K562 (cell line): ENCODE results near the gene PCSK5. TPM values are rescaled to one million over a fixed set of nuclear protein-coding genes. Genes with fewer than 3 reads are reported as not detected.

Source experiments
- ATAC-seq: fragments of 200-7000 bp; cut with Tn5 transposase; 3 replicates; pipeline ENCODE4 v1.9.1; 2020; ENCODE audit warnings: moderate library complexity
- BruUV-seq: library from RNA; stranded (reverse); fragments of 400-500 nt; replicated peaks from 2 replicates; lab custom pipeline; 2021; lab: Mats Ljungman, UMichigan
- CTCF ChIA-PET: fragments of 300-600 bp; formaldehyde crosslinking; extraction: SDS; loops from one replicate; lab custom pipeline; 2021; ENCODE audit warnings: low intra/inter-chr PET ratio; lab: Yijun Ruan, JAX
- POLR2A ChIA-PET: fragments of 300-600, 350-650 bp; sonication (Branson Sonifier 250); formaldehyde crosslinking; extraction: SDS; loops from one replicate; lab custom pipeline; 2021; ENCODE audit warnings: antibody characterized with exemption, inconsistent platforms; lab: Yijun Ruan, JAX
- DNase-seq, 4 experiments: peaks; one replicate each; pipeline versions ENCODE4 v3.0.0 to v3.0.0-alpha.2; 2011 to 2018; ENCODE audit warnings: low spot score in 3 of 4, mixed read lengths in 3 of 4; ENCODE audit errors: extremely low read depth in 1 of 4
- FAIRE-seq: peaks from 2 replicates; lab custom pipeline; 2011; peaks lifted over from hg19 to GRCh38; lab: Jason Lieb, UNC
- H2AFZ ChIP-seq: 2 replicates; pipeline ENCODE4 v1.6.0; 2011; ENCODE audit warnings: low read depth, low read length, control low read depth, inconsistent platforms
- H3K27ac ChIP-seq: fragments of 200-600 bp; 3 replicates; pipeline ENCODE4 v1.8.0; 2011; ENCODE audit warnings: low read depth, mild to moderate bottlenecking, control low read depth, inconsistent platforms, low read length, moderate library complexity, mixed read lengths; ENCODE audit errors: extremely low read depth
- H3K27me3 ChIP-seq, 2 experiments: fragments of 300-600 bp in 1 of 2; 2 replicates in 1 of 2; 3 replicates in 1 of 2; pipeline versions ENCODE4 v1.6.0 to v1.8.0; 2011; ENCODE audit warnings: inconsistent platforms in 2 of 2, low read length in 2 of 2, mild to moderate bottlenecking in 1 of 2, mixed read lengths in 1 of 2, moderate library complexity in 1 of 2; ENCODE audit not compliant: control insufficient read depth in 2 of 2, insufficient read depth in 2 of 2
- H3K36me3 ChIP-seq: fragments of 300-600 bp; 3 replicates; pipeline ENCODE4 v1.8.0; 2011; ENCODE audit warnings: mild to moderate bottlenecking, low read length, inconsistent platforms; ENCODE audit not compliant: control insufficient read depth, insufficient read depth
- H3K4me1 ChIP-seq, 2 experiments: fragments of 200-600 bp in 1 of 2; replicated peaks in 1 of 2; 2 replicates in 1 of 2; 3 replicates in 1 of 2; pipeline versions ENCODE4 v1.5.1 to v1.8.0; 2011; ENCODE audit warnings: inconsistent platforms in 2 of 2, low read length in 2 of 2, mild to moderate bottlenecking in 1 of 2, mixed read lengths in 1 of 2, moderate library complexity in 1 of 2; ENCODE audit not compliant: control insufficient read depth in 2 of 2, insufficient read depth in 2 of 2
- H3K4me2 ChIP-seq: 2 replicates; pipeline ENCODE4 v1.6.1; 2011; ENCODE audit warnings: low read length, control low read depth, inconsistent platforms, mixed read lengths; ENCODE audit not compliant: insufficient read depth
- H3K4me3 ChIP-seq: fragments of 200-600 bp; sonication (generic), shearing (Covaris generic); 2 replicates; pipeline ENCODE4 v1.5.1; 2016; ENCODE audit warnings: control low read depth, inconsistent platforms
- H3K79me2 ChIP-seq: fragments of 200-600 bp; 3 replicates; pipeline ENCODE4 v1.8.0; 2011; ENCODE audit warnings: low read length, inconsistent platforms; ENCODE audit not compliant: control insufficient read depth, insufficient read depth
- H3K9ac ChIP-seq, 2 experiments: 2 replicates each; pipeline versions ENCODE4 v1.6.0 to v1.6.1; 2011; ENCODE audit warnings: low read depth in 2 of 2, low read length in 2 of 2, control low read depth in 1 of 2, inconsistent platforms in 1 of 2, mild to moderate bottlenecking in 1 of 2, mixed read lengths in 1 of 2; ENCODE audit not compliant: insufficient read depth in 1 of 2
- H3K9me1 ChIP-seq: one replicate; pipeline ENCODE4 v1.6.0; 2011; ENCODE audit warnings: inconsistent platforms, mild to moderate bottlenecking, low read length, moderate library complexity; ENCODE audit not compliant: control insufficient read depth, insufficient read depth
- H3K9me3 ChIP-seq: replicated peaks from 2 replicates; pipeline ENCODE4 v1.5.1; 2011; ENCODE audit warnings: low read depth, low read length, inconsistent platforms; ENCODE audit not compliant: control insufficient read depth, insufficient read depth
- H4K20me1 ChIP-seq: replicated peaks from 2 replicates; pipeline ENCODE4 v1.6.1; 2011; ENCODE audit warnings: low read length, inconsistent platforms, mixed read lengths; ENCODE audit not compliant: control insufficient read depth, insufficient read depth
- ARID2 ChIP-seq: fragments of 450-650 bp; IDR thresholded peaks from 2 replicates; pipeline ENCODE4 v1.6.1; 2017; ENCODE audit warnings: antibody characterized with exemption, mild to moderate bottlenecking
- ARNT ChIP-seq, 2 experiments: fragments of 450-650 bp; IDR thresholded peaks; 2 replicates each; pipeline ENCODE4 v1.6.1; 2016; ENCODE audit warnings: mild to moderate bottlenecking in 1 of 2
- CHD1 ChIP-seq: fragments of 200-600 bp; sonication (generic); IDR thresholded peaks from one replicate; pipeline ENCODE4 v1.6.1; 2012; ENCODE audit warnings: mild to moderate bottlenecking, moderate library complexity, low read length, inconsistent platforms
- FOXA3 ChIP-seq, 2 experiments: fragments of 450-650 bp in 1 of 2; sonication (generic) in 1 of 2; formaldehyde crosslinking; IDR thresholded peaks in 1 of 2; conservative IDR thresholded peaks in 1 of 2; 2 replicates each; pipeline versions ENCODE4 v1.4.0 to v1.8.0; 2020 to 2022; ENCODE audit warnings: mild to moderate bottlenecking in 2 of 2, missing genetic modification reagents in 1 of 2
- FOXP4 ChIP-seq: sonication (generic); formaldehyde crosslinking; IDR thresholded peaks from 2 replicates; pipeline ENCODE4 v1.8.0; 2022; ENCODE audit warnings: mild to moderate bottlenecking, missing genetic modification reagents, borderline replicate concordance
- HLTF ChIP-seq: fragments of 450-650 bp; IDR thresholded peaks from 2 replicates; pipeline ENCODE4 v1.6.1; 2016
- JUND ChIP-seq, 2 experiments: IDR thresholded peaks; 2 replicates in 1 of 2; 3 replicates in 1 of 2; pipeline ENCODE4 v1.6.1; 2011; ENCODE audit warnings: borderline replicate concordance in 2 of 2, low read depth in 2 of 2, low read length in 2 of 2, improper control_type of control experiment in 1 of 2, missing biosample characterization in 1 of 2, missing genetic modification characterization in 1 of 2, missing genetic modification reagents in 1 of 2
- PCBP1 ChIP-seq: fragments of 200-400 bp; formaldehyde crosslinking; IDR thresholded peaks from 2 replicates; pipeline ENCODE4 v1.6.1; 2018; ENCODE audit warnings: mild to moderate bottlenecking, low read depth, low read length; ENCODE audit not compliant: poor library complexity, severe bottlenecking
- RAD21 ChIP-seq, 2 experiments: fragments of 250-450 bp in 1 of 2; fragments of 450-650 bp in 1 of 2; sonication (Bioruptor Pico) in 1 of 2; formaldehyde crosslinking in 1 of 2; IDR thresholded peaks in 1 of 2; conservative IDR thresholded peaks in 1 of 2; 2 replicates each; pipeline versions ENCODE4 v1.4.0 to v1.8.0; 2020 to 2022; ENCODE audit warnings: mild to moderate bottlenecking in 2 of 2, moderate library complexity in 1 of 2
- SMARCC2 ChIP-seq: fragments of 450-650 bp; IDR thresholded peaks from 2 replicates; pipeline ENCODE4 v1.6.1; 2017; ENCODE audit warnings: antibody characterized with exemption, moderate library complexity, mild to moderate bottlenecking, low read depth
- STAT5A ChIP-seq: IDR thresholded peaks from 2 replicates; pipeline ENCODE4 v1.6.1; 2012; ENCODE audit warnings: low read length, inconsistent platforms, borderline replicate concordance
- TAF9B ChIP-seq: fragments of 450-650 bp; IDR thresholded peaks from 2 replicates; pipeline ENCODE4 v1.6.1; 2018; ENCODE audit warnings: mild to moderate bottlenecking; ENCODE audit not compliant: partially characterized antibody
- ZNF184 ChIP-seq: sonication (generic); formaldehyde crosslinking; IDR thresholded peaks from 2 replicates; pipeline ENCODE4 v1.5.0; 2020; ENCODE audit warnings: missing genetic modification reagents
- ZNF277 ChIP-seq: fragments of 250-450 bp; sonication (Bioruptor Pico); IDR thresholded peaks from 2 replicates; pipeline ENCODE4 v1.8.0; 2022; ENCODE audit warnings: inconsistent platforms, mild to moderate bottlenecking, moderate library complexity, borderline replicate concordance
- ZNF395 ChIP-seq: fragments of 200-800 bp; sonication (Bioruptor generic); IDR thresholded peaks from 2 replicates; pipeline ENCODE4 v1.6.1; 2017; ENCODE audit warnings: missing genetic modification characterization, missing compliant biosample characterization
- ZNF79 ChIP-seq: fragments of 250-450 bp; sonication (Bioruptor Pico); IDR thresholded peaks from 2 replicates; pipeline ENCODE4 v1.4.0; 2020; ENCODE audit warnings: low read depth, mild to moderate bottlenecking, moderate library complexity
- WGBS: fragments of 100-300 bp; shearing (Covaris generic); methylation state at CpG from one replicate; pipeline ENCODE4 v1.1.6; 2016; ENCODE audit warnings: low coverage, mixed read lengths; ENCODE audit not compliant: insufficient coverage; ENCODE audit errors: missing lambda C conversion rate; 5-methylcytosine and 5-hydroxymethylcytosine counted together
- in situ Hi-C: fragments of 300-500 bp; cut with MboI; formaldehyde crosslinking; loops from 4 replicates; pipeline ENCODE4 v1.15.0; 2018; ENCODE audit warnings: inconsistent platforms, mixed read lengths
- intact Hi-C: fragments of 100-400 bp; cut with micrococcal nuclease; formaldehyde crosslinking; loops from 2 replicates; pipeline ENCODE4 v1.14.2; 2022
- polyA plus RNA-seq, 8 experiments: library from polyadenylated mRNA; depleted of rRNA in 4 of 8; stranded (reverse) in 5 of 8; unstranded in 3 of 8; fragments of >200 nt; fragmentation: Nextera tagmentation in 2 of 8; fragmentation: Illumina TruSeq in 1 of 8; extraction: Ambion mirVana in 2 of 8; extraction: Trizol in 1 of 8; gene quantifications; 2 replicates each; pipeline versions ENCODE4 v1.2.1 to v1.2.3, GENCODE V29; 2011 to 2014; ENCODE audit warnings: inconsistent platforms in 1 of 8, missing spikeins in 1 of 8
- total RNA-seq, 7 experiments: library from RNA; depleted of rRNA in 6 of 7; stranded (reverse); fragments of >200 nt in 6 of 7; fragmentation: Illumina TruSeq in 2 of 7; extraction: Trizol in 2 of 7; gene quantifications; 2 replicates each; pipeline versions ENCODE4 v1.2.1 to v1.2.3, GENCODE V29; 2011 to 2021; ENCODE audit warnings: low replicate concordance in 1 of 7

PCSK5 gene
- total and polyA plus RNA-seq, 9 of the 15 experiments (the other 6 are each of a cell fraction or from before 2014, with no cell fraction given) = not detected

DNA sequence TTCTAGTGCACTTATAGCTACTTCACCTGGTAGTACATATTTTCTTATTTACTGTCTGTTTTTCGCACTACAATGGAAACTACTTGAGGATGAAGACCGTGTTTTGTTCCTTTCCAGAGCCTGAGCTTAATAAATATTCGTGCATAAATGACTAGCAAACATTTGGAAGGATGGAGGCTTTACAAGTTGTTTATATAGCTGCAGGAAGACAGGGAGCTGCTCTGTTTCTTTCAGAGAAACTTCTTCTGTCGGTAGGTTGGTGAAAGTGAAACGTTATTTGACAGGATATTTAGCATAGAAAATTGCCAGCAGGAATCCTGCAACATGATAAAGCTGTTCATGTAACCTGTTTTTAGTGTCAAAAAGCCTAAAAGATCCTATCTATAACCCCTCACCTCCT is 210.6 kb downstream of the PCSK5 start:
- H3K4me1 ChIP-seq = no peaks in the 10 kb centered on the region
- ChIA-PET POLR2A (interaction anchor here (0.7 kb wide), 1 partner anchor 107 kb away, joined by 4 read pairs; no protein-coding TSS in a partner anchor), CTCF (no interaction called here)
- 3% methylated on average over 5 of the region's 5 CpGs for WGBS
- FAIRE-seq (no peak), DNase-seq (no peak), ATAC-seq (no peak)
- no peak overlapping the region for H3K9ac ChIP-seq
- no peak overlapping the region for H3K27ac ChIP-seq
- intact Hi-C loops (no loop called here), in situ Hi-C loops (no loop called here)
- TF ChIP-seq STAT5A (no peak), CHD1 (no peak), FOXA3 (CRISPR knock-in tag; conservative IDR thresholded peaks at IDR 0.05 in 1 of 2, IDR thresholded peaks at IDR 0.05 in 1 of 2) (no peak), ZNF277 (CRISPR knock-in tag) (no peak), FOXP4 (CRISPR knock-in tag) (no peak), ZNF184 (no peak), JUND (IDR thresholded peaks at IDR 0.05; ENCODE audit: borderline replicate concordance, low read depth, low read length) (no peak), JUND (tag; IDR thresholded peaks at IDR 0.05; ENCODE audit: borderline replicate concordance, low read depth, low read length) (no peak), TAF9B (no peak), RAD21 (CRISPR knock-in tag; conservative IDR thresholded peaks at IDR 0.05 in 1 of 2, IDR thresholded peaks at IDR 0.05 in 1 of 2) (no peak), ZNF79 (no peak), ZNF395 (CRISPR knock-in tag) (no peak), PCBP1 (no peak), ARNT (IDR thresholded peaks at IDR 0.05) (no peak), ARID2 (no peak), HLTF (no peak), SMARCC2 (no peak)
- no TSS peak for BruUV-seq
- no peak overlapping the region for H3K4me3 ChIP-seq
- no peaks in the 10 kb centered on the region; a peak in 1 of 5 replicates for H3K27me3 ChIP-seq
- H3K9me3 ChIP-seq = no peaks in the 10 kb centered on the region
- H2AFZ ChIP-seq = no peak overlapping the region
- H4K20me1 ChIP-seq = no peaks in the 10 kb centered on the region
- H3K36me3 ChIP-seq = no peaks in the 10 kb centered on the region
- H3K4me2 ChIP-seq = no peak overlapping the region
- H3K79me2 ChIP-seq = no peaks in the 10 kb centered on the region
- no peaks in the 10 kb centered on the region for H3K9me1 ChIP-seq
